Measurements from ENCODE around the gene MUC5B.
A peak's percentile ranks its signal among the peaks of the same experiment; 100 is the strongest.
"Not testable (repeated sequence)": the region's sequence is repeated elsewhere in the genome, so short reads cannot be mapped to it uniquely, and the experiment has no call there.

MUC5B gene

GRCh38 chr11:1222491-1223345 is at the start of gene MUC5B:
TSS of gene MUC5B (plus strand) at chr11:1223066. CDS start at chr11:1223124, 58 bp downstream.
- DNase-seq: peak in 1 of 3 experiments; percentile 27

- not testable (repeated sequence) for DNase-seq
Observed at GRCh38 chr11:1173396-1173795, 49.5 kb upstream of the MUC5B start.

GRCh38 chr11:1174441-1175370 is 48.2 kb upstream of the MUC5B start:
- no peak for DNase-seq

GRCh38 chr11:1175461-1176223 is 47.2 kb upstream of the MUC5B start:
- DNase-seq: no peak

- no peak for DNase-seq
Observed at GRCh38 chr11:1176224-1177019, 46.4 kb upstream of the MUC5B start.

GRCh38 chr11:1177020-1177770 is 45.7 kb upstream of the MUC5B start:
- DNase-seq: no peak

GRCh38 chr11:1177771-1178090 is 45.1 kb upstream of the MUC5B start:
- no peak for DNase-seq

GRCh38 chr11:1178201-1178885 is 44.5 kb upstream of the MUC5B start:
- no peak for DNase-seq

GRCh38 chr11:1178906-1179305 is 44.0 kb upstream of the MUC5B start:
- DNase-seq: no peak

GRCh38 chr11:1179641-1180040 is 43.2 kb upstream of the MUC5B start:
- DNase-seq: no peak

- no peak for DNase-seq
Observed at GRCh38 chr11:1180171-1180570, 42.7 kb upstream of the MUC5B start.

GRCh38 chr11:1180947-1181391 is 41.9 kb upstream of the MUC5B start:
- no peak for DNase-seq

- no peak for DNase-seq
Observed at GRCh38 chr11:1181420-1181819, 41.4 kb upstream of the MUC5B start.

- peak in 1 of 3 experiments; percentile 12 for DNase-seq
Observed at GRCh38 chr11:1181853-1182535, 40.9 kb upstream of the MUC5B start.

- DNase-seq: not testable (repeated sequence)
Observed at GRCh38 chr11:1184139-1184538, 38.7 kb upstream of the MUC5B start.

- not testable (repeated sequence) for DNase-seq
Observed at GRCh38 chr11:1188451-1189130, 34.3 kb upstream of the MUC5B start.

GRCh38 chr11:1189816-1190215 is 33.0 kb upstream of the MUC5B start:
- DNase-seq: not testable (repeated sequence)

GRCh38 chr11:1191786-1192470 is 30.9 kb upstream of the MUC5B start:
- not testable (repeated sequence) for DNase-seq

All from NCI-H1417 (cell line).